ENCODE measurements around the gene CADM2. TPM values are rescaled to one million over a fixed set of nuclear protein-coding genes. Genes with fewer than 3 reads are reported as not detected.

Gene CADM2
- total and polyA plus RNA-seq, 5 experiments from 2014 or later: 0.12 to 0.96 (median 0.55) TPM; not detected in 2

- Mint-ChIP-seq H3K27ac (no peak overlapping the region), H3K4me3 (no peak overlapping the region), H3K27me3 (no peaks in the 10 kb centered on the region), H3K36me3 (no peaks in the 10 kb centered on the region), H3K9me3 (peaks cover 0 to 6% (median 0%) of the 10 kb centered on the region in 9 donors), H3K4me1 (no peaks in the 10 kb centered on the region)
- POLR2A ChIA-PET: no interaction called here
- ATAC-seq: no peak
- no peak for DNase-seq
Observed at GRCh38 chr3:85560088-85560785, 601.4 kb downstream of the CADM2 start.

GRCh38 chr3:85567071-85567676, 608.4 kb downstream of the CADM2 start:
- no peaks in the 10 kb centered on the region for H3K27me3 Mint-ChIP-seq
- POLR2A ChIA-PET: no interaction called here
- ATAC-seq (no peak), DNase-seq (no peak)
- peaks cover 0 to 6% (median 0%) of the 10 kb centered on the region in 9 donors for H3K9me3 Mint-ChIP-seq
- H3K4me1 Mint-ChIP-seq: no peaks in the 10 kb centered on the region
- no peak overlapping the region for H3K27ac Mint-ChIP-seq
- H3K36me3 Mint-ChIP-seq: no peaks in the 10 kb centered on the region
- no peak overlapping the region for H3K4me3 Mint-ChIP-seq

GRCh38 chr3:85570819-85571218, 612.0 kb downstream of the CADM2 start:
- ATAC-seq: no peak
- Mint-ChIP-seq H3K9me3 (no peaks in the 10 kb centered on the region), H3K27ac (no peak overlapping the region), H3K4me1 (no peaks in the 10 kb centered on the region), H3K36me3 (no peaks in the 10 kb centered on the region), H3K4me3 (no peak overlapping the region), H3K27me3 (no peaks in the 10 kb centered on the region)
- POLR2A ChIA-PET: no interaction called here
- DNase-seq: no peak

- Mint-ChIP-seq H3K27me3 (no peaks in the 10 kb centered on the region), H3K36me3 (no peaks in the 10 kb centered on the region), H3K4me1 (no peaks in the 10 kb centered on the region), H3K9me3 (no peaks in the 10 kb centered on the region), H3K4me3 (no peak overlapping the region), H3K27ac (no peak overlapping the region)
- no peak for ATAC-seq
- POLR2A ChIA-PET: no interaction called here
- no peak for DNase-seq
Observed at GRCh38 chr3:85571835-85572234, 613.0 kb downstream of the CADM2 start.

- no peaks in the 10 kb centered on the region for H3K9me3 Mint-ChIP-seq
- H3K4me1 Mint-ChIP-seq: no peaks in the 10 kb centered on the region
- no peak overlapping the region for H3K27ac Mint-ChIP-seq
- H3K36me3 Mint-ChIP-seq: no peaks in the 10 kb centered on the region
- no peak for DNase-seq
- H3K27me3 Mint-ChIP-seq: no peaks in the 10 kb centered on the region
- ATAC-seq: no peak
- no peak overlapping the region for H3K4me3 Mint-ChIP-seq
- POLR2A ChIA-PET: no interaction called here
Observed at GRCh38 chr3:85572426-85572825, 613.6 kb downstream of the CADM2 start.

- H3K4me3 Mint-ChIP-seq: no peak overlapping the region
- POLR2A ChIA-PET: no interaction called here
- no peaks in the 10 kb centered on the region for H3K36me3 Mint-ChIP-seq
- H3K27me3 Mint-ChIP-seq: no peaks in the 10 kb centered on the region
- DNase-seq (no peak), ATAC-seq (no peak)
- H3K9me3 Mint-ChIP-seq: no peaks in the 10 kb centered on the region
- no peak overlapping the region for H3K27ac Mint-ChIP-seq
- H3K4me1 Mint-ChIP-seq: no peaks in the 10 kb centered on the region
Observed at GRCh38 chr3:85572978-85573377, 614.2 kb downstream of the CADM2 start.

GRCh38 chr3:85574006-85574705, 615.4 kb downstream of the CADM2 start:
- no peak overlapping the region for H3K27ac Mint-ChIP-seq
- no peaks in the 10 kb centered on the region for H3K27me3 Mint-ChIP-seq
- ATAC-seq: no peak
- no peaks in the 10 kb centered on the region for H3K36me3 Mint-ChIP-seq
- H3K9me3 Mint-ChIP-seq: no peaks in the 10 kb centered on the region
- H3K4me3 Mint-ChIP-seq: no peak overlapping the region
- DNase-seq: no peak
- no peaks in the 10 kb centered on the region for H3K4me1 Mint-ChIP-seq
- POLR2A ChIA-PET: no interaction called here

- DNase-seq: peak in 7 of 10 donors; percentile 15 to 67 (median 23)
- H3K27ac Mint-ChIP-seq: no peak overlapping the region
- no peak overlapping the region for H3K4me3 Mint-ChIP-seq
- H3K9me3 Mint-ChIP-seq: no peaks in the 10 kb centered on the region
- no peaks in the 10 kb centered on the region for H3K27me3 Mint-ChIP-seq
- H3K4me1 Mint-ChIP-seq: no peaks in the 10 kb centered on the region
- no peak for ATAC-seq
- H3K36me3 Mint-ChIP-seq: no peaks in the 10 kb centered on the region
- POLR2A ChIA-PET: no interaction called here
Observed at GRCh38 chr3:85576091-85576690, 617.4 kb downstream of the CADM2 start.

- POLR2A ChIA-PET: no interaction called here
- Mint-ChIP-seq H3K9me3 (no peaks in the 10 kb centered on the region), H3K4me1 (no peaks in the 10 kb centered on the region), H3K27me3 (no peaks in the 10 kb centered on the region), H3K36me3 (no peaks in the 10 kb centered on the region), H3K27ac (no peak overlapping the region), H3K4me3 (no peak overlapping the region)
- DNase-seq (no peak), ATAC-seq (no peak)
Observed at GRCh38 chr3:85576697-85577200, 618.0 kb downstream of the CADM2 start.

GRCh38 chr3:85584779-85585356, 626.1 kb downstream of the CADM2 start:
- Mint-ChIP-seq H3K36me3 (no peaks in the 10 kb centered on the region), H3K9me3 (no peaks in the 10 kb centered on the region), H3K27me3 (no peaks in the 10 kb centered on the region), H3K4me3 (no peak overlapping the region), H3K4me1 (no peaks in the 10 kb centered on the region), H3K27ac (no peak overlapping the region)
- DNase-seq (no peak), ATAC-seq (no peak)
- POLR2A ChIA-PET: no interaction called here

- DNase-seq: no peak
- POLR2A ChIA-PET: no interaction called here
- Mint-ChIP-seq H3K4me1 (no peaks in the 10 kb centered on the region), H3K27ac (no peak overlapping the region), H3K27me3 (no peaks in the 10 kb centered on the region), H3K4me3 (no peak overlapping the region), H3K9me3 (no peaks in the 10 kb centered on the region), H3K36me3 (no peaks in the 10 kb centered on the region)
- no peak for ATAC-seq
Observed at GRCh38 chr3:85586018-85586417, 627.2 kb downstream of the CADM2 start.

GRCh38 chr3:85589145-85589544, 630.4 kb downstream of the CADM2 start:
- no peaks in the 10 kb centered on the region for H3K4me1 Mint-ChIP-seq
- no peaks in the 10 kb centered on the region for H3K27me3 Mint-ChIP-seq
- no peaks in the 10 kb centered on the region for H3K36me3 Mint-ChIP-seq
- DNase-seq: no peak
- H3K27ac Mint-ChIP-seq: no peak overlapping the region
- H3K4me3 Mint-ChIP-seq: no peak overlapping the region
- POLR2A ChIA-PET: no interaction called here
- no peaks in the 10 kb centered on the region for H3K9me3 Mint-ChIP-seq
- no peak for ATAC-seq

GRCh38 chr3:85591451-85591850, 632.7 kb downstream of the CADM2 start:
- H3K36me3 Mint-ChIP-seq: no peaks in the 10 kb centered on the region
- no peaks in the 10 kb centered on the region for H3K27me3 Mint-ChIP-seq
- POLR2A ChIA-PET: no interaction called here
- ATAC-seq: no peak
- no peak overlapping the region for H3K4me3 Mint-ChIP-seq
- no peak for DNase-seq
- H3K9me3 Mint-ChIP-seq: peaks cover 0 to 1% (median 0%) of the 10 kb centered on the region in 9 donors
- no peak overlapping the region for H3K27ac Mint-ChIP-seq
- no peaks in the 10 kb centered on the region for H3K4me1 Mint-ChIP-seq

Measured in naive thymus-derived CD8-positive, alpha-beta T cell (primary cell).